Transverse colon (tissue), 4 donors: ENCODE data around the gene ZNF414. TPM values are rescaled to one million over a fixed set of nuclear protein-coding genes. Genes with fewer than 3 reads are reported as not detected.
"Not testable (repeated sequence)": the region's sequence is repeated elsewhere in the genome, so short reads cannot be mapped to it uniquely, and the experiment has no call there.

Experiments
- DNase-seq: peaks from one replicate; pipeline ENCODE4 v3.0.0-alpha.2; 2019
- H3K27ac ChIP-seq, 4 donors: fragments of 200-600 bp; sonication (generic); 2 replicates each; pipeline ENCODE4 v1.5.1; 2016 to 2018; ENCODE audit warnings: inconsistent platforms in 4 of 4
- H3K27me3 ChIP-seq: fragments of 200-600 bp; sonication (generic); 2 replicates; pipeline ENCODE4 v1.5.1; 2017; ENCODE audit warnings: inconsistent platforms
- H3K36me3 ChIP-seq, 4 donors: fragments of 200-600 bp; sonication (generic); 2 replicates each; pipeline ENCODE4 v1.5.1; 2017 to 2019; ENCODE audit warnings: inconsistent platforms in 4 of 4
- H3K4me1 ChIP-seq, 4 donors: fragments of 200-600 bp; sonication (generic); 2 replicates each; pipeline ENCODE4 v1.5.1; 2017 to 2020; ENCODE audit warnings: inconsistent platforms in 4 of 4
- H3K4me3 ChIP-seq, 4 donors: fragments of 200-600 bp; sonication (generic); 1 replicate in 1 of 4; 2 replicates in 3 of 4; pipeline versions ENCODE4 v1.5.1 to v1.6.1; 2017 to 2019; ENCODE audit warnings: inconsistent platforms in 4 of 4
- H3K9me3 ChIP-seq, 2 donors: fragments of 200-600 bp; sonication (generic); 2 replicates each; pipeline ENCODE4 v1.5.1; 2017 to 2019; ENCODE audit warnings: inconsistent platforms in 2 of 2
- EP300 ChIP-seq: sonication (generic); formaldehyde crosslinking; IDR thresholded peaks from one replicate; pipeline ENCODE4 v1.6.1; 2017; ENCODE audit warnings: antibody characterized with exemption, low read depth
- POLR2A ChIP-seq: fragments of 450-650 bp; IDR thresholded peaks from one replicate; pipeline ENCODE4 v1.6.1; 2016; ENCODE audit warnings: antibody characterized with exemption, mild to moderate bottlenecking, moderate library complexity
- POLR2AphosphoS5 ChIP-seq, 3 donors: sonication (generic); formaldehyde crosslinking; IDR thresholded peaks; one replicate each; pipeline ENCODE4 v1.6.1; 2016; ENCODE audit warnings: antibody characterized with exemption in 3 of 3
- WGBS, 2 donors: methylation state at CpG; one replicate each; pipeline ENCODE4 v1.1.5; 2018; ENCODE audit warnings: low coverage in 1 of 2; 5-methylcytosine and 5-hydroxymethylcytosine counted together
- in situ Hi-C, 4 donors: fragments of 200-750 bp; cut with MboI; loops; one replicate each; pipeline versions ENCODE4 v1.15.0 to v1.15.1; 2017; ENCODE audit warnings: low sequenced_read_pairs in 3 of 4, low pct_ligation_motif_present in 1 of 4, low pct_unique_long_range_greater_than_20kb in 1 of 4
- intact Hi-C: fragments of 100-400 bp; cut with DNase I; formaldehyde crosslinking; loops from one replicate; pipeline ENCODE4 v1.15.1; 2023; ENCODE audit warnings: low total_unique reads
- total RNA-seq, 4 donors: library from RNA; depleted of rRNA; stranded (reverse); fragments of >200 nt; gene quantifications; one replicate each; pipeline ENCODE4 v1.1.0, GENCODE V29; 2016
- TF ChIP-seq, protein P1 (sequence below), 5 experiments: fragments of 200-600 bp in 3 of 5; fragments of 450-650 bp in 2 of 5; sonication (generic) in 3 of 5; IDR thresholded peaks; 1 replicate in 2 of 5; 2 replicates in 3 of 5; pipeline ENCODE4 v1.5.1; 2016 to 2017; ENCODE audit warnings: antibody characterized with exemption in 5 of 5, inconsistent platforms in 3 of 5, mild to moderate bottlenecking in 2 of 5, moderate library complexity in 1 of 5

Gene ZNF414
- total RNA-seq, 4 donors from 2014 or later, result 7.8 to 13.8 (median 11.0) TPM

DNA sequence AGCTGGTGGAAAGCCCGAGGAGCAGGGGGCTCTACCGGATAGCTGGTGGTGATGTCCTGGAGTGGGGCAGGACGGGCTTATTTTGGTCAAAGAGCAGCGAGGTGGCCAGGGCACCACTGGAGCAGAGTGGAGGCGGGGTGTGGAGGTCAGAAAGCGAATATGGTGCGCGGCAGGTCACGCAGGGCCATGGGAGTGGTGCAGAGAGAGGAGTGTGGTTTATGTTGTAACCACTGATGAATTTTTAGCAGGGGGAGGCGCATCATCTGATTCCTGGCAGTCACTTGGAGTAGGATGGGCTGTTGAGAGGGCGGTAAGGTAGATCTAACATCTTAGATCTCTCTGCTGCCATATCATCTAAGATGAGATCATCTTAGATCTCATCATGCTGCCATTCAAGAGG is 1.4 kb upstream of the ZNF414 start:
- intact Hi-C loops (no loop called here), in situ Hi-C loops (loop anchor here in 1 of 4 donors (25.0 kb wide), 1 partner anchor 103 kb away; the partner anchor contains the start of gene MARCHF2)
- no peak for DNase-seq
- no peaks in the 10 kb centered on the region for H3K27me3 ChIP-seq
- no peak for TF ChIP-seq POLR2A
- TF ChIP-seq, protein P1, sequence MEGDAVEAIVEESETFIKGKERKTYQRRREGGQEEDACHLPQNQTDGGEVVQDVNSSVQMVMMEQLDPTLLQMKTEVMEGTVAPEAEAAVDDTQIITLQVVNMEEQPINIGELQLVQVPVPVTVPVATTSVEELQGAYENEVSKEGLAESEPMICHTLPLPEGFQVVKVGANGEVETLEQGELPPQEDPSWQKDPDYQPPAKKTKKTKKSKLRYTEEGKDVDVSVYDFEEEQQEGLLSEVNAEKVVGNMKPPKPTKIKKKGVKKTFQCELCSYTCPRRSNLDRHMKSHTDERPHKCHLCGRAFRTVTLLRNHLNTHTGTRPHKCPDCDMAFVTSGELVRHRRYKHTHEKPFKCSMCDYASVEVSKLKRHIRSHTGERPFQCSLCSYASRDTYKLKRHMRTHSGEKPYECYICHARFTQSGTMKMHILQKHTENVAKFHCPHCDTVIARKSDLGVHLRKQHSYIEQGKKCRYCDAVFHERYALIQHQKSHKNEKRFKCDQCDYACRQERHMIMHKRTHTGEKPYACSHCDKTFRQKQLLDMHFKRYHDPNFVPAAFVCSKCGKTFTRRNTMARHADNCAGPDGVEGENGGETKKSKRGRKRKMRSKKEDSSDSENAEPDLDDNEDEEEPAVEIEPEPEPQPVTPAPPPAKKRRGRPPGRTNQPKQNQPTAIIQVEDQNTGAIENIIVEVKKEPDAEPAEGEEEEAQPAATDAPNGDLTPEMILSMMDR (IDR thresholded peaks at IDR 0.05), result no peak
- no peak for TF ChIP-seq EP300
- TF ChIP-seq POLR2AphosphoS5 (IDR thresholded peaks at IDR 0.05), result no peak
- no peak overlapping the region for H3K27ac ChIP-seq
- no peaks in the 10 kb centered on the region for H3K9me3 ChIP-seq
- H3K4me1 ChIP-seq, result peaks cover 10 to 26% (median 22%) of the 10 kb centered on the region in 4 donors
- WGBS, 2 donors, result 89% methylated on average over 11 of the region's 11 CpGs; no CpG with 5 or more reads in 1 of the 2 donors
- H3K36me3 ChIP-seq, result peaks cover 0 to 6% (median 0%) of the 10 kb centered on the region in 4 donors
- H3K4me3 ChIP-seq, result no peak overlapping the region

DNA sequence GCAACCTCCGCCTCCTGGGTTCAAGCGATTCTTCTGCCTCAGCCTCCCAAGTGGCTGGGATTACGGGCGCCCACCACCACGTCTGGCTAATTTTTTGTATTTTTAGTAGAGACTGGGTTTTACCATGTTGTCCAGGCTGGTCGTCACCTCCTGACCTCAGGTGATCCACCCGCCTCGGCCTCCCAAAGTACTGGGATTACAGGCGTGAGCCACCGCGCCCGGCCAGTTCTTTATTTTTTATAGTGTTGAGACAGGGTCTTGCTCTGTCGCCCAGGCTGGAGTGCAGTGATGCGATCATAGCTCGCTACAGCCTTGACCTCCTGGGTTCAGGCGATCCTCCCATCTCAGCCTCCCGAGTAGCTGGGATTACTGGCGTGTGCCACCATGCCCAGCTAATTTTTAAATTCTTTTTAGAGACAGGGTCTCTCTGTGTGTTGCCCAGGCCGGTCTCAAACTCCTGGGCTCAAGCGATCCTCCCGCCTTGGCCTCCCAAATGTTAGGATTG is 590 bp upstream of the ZNF414 start:
- 32 to 58% methylated on average over 6 to 21 of the region's 21 CpGs for WGBS, 2 donors
- Histone ChIP-seq H3K27ac (peak overlapping the region; percentile 94 to 99 (median 96)), H3K4me1 (peaks cover 10 to 26% (median 22%) of the 10 kb centered on the region in 4 donors), H3K4me3 (peak overlapping the region in 3 of 4 donors; percentile 72 to 85 (median 74))
- H3K36me3 ChIP-seq, H3K9me3 ChIP-seq, H3K27me3 ChIP-seq, DNase-seq, intact Hi-C loops: not testable (repeated sequence)
- in situ Hi-C loops, result loop anchor here in 1 of 4 donors (25.0 kb wide), 1 partner anchor 102 kb away; the partner anchor contains the start of gene MARCHF2

DNA sequence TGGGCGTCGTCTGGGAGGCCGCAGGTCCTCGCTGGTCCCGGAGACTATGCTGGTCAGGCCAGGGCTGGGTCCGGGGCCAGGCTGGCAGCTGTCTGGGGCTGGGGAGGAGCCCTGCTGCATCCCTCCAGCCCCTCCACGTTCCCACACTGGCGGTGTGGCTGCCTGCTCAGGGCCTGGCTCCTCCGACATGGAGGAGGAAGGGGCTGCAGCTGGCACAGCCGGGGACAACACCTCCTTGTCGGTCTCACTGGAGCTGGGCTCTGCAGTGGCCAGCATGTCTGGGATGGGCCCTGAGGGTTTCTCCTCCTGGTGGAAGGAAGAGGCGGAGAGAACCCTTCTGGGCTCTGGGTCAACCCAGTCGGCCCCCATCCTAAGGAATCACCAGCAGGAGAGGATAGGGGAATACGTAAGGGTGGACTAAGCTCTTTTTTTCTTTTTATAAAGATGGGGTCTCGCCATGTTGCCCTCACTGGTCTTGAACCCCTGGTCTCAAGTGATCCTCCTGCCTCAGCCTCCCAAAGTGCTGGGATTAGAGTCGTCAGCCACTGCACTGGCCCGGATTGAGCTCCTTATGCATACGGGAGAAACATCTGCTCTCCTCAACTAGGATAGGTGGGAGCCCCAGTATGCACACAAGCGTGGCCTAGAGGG is 806 bp downstream of the ZNF414 start:
- peak overlapping the region; percentile 41 to 85 (median 73) for H3K4me3 ChIP-seq
- 66 to 80% methylated on average over 2 to 19 of the region's 19 CpGs for WGBS, 2 donors
- H3K9me3 ChIP-seq, result no peaks in the 10 kb centered on the region
- H3K27ac ChIP-seq, result peak overlapping the region; percentile 94 to 99 (median 96)
- H3K4me1 ChIP-seq, result peaks cover 10 to 26% (median 22%) of the 10 kb centered on the region in 4 donors
- no peaks in the 10 kb centered on the region for H3K27me3 ChIP-seq
- DNase-seq, result no peak
- intact Hi-C loops, result no loop called here
- H3K36me3 ChIP-seq, result peaks cover 0 to 6% (median 0%) of the 10 kb centered on the region in 4 donors
- no peak for TF ChIP-seq POLR2A
- TF ChIP-seq POLR2AphosphoS5 (IDR thresholded peaks at IDR 0.05), result no peak
- TF ChIP-seq EP300, result no peak
- TF ChIP-seq, protein P1 (IDR thresholded peaks at IDR 0.05), result no peak
- in situ Hi-C loops, result loop anchor here in 1 of 4 donors (25.0 kb wide), 1 partner anchor 101 kb away; the partner anchor contains the start of gene MARCHF2

DNA sequence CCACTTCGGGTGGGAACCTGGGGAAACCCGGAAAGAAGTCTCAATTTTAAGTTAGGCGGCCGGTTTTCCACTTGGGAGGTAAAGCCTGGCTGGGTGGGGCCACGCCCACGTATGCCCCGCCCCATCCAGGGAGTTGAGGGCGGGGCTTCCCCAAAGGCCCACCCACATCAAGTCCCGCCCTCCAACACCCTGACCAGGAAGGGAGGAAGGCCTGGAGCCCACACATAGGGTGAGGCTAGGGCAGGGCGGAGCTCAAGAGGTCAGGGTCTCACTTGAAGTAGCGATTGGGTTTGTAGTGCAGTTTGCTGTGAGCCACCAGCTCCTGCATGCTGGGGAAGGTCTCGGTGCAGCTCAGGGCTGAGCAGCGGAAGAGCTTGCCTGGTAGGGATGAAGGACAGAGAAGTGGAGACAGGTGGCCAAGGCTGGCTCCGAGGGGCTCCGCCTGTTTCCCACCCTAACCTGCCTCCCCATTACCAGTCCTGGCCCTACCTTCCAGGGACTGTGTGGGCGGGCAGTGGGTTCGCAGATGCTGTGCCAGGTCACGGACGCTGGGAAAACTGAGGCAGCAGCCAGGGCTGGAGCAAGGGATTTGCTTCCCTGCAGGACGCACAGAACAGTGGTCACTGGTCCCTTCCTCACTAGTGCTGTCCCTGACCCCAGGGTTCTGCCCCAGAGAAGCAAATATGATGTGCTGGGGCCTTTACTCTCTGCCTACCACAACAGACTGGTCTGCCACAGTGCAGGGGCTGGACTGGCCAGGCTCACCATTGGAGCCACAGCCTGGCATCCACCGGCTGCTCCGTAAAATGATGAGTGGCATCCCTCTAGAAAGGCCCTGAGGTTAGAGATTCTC is 1.6 kb downstream of the ZNF414 start:
- intact Hi-C loops, result no loop called here
- Histone ChIP-seq H3K4me1 (peaks cover 10 to 26% (median 22%) of the 10 kb centered on the region in 4 donors), H3K27me3 (no peaks in the 10 kb centered on the region), H3K27ac (peak overlapping the region; percentile 94 to 99 (median 96)), H3K9me3 (no peaks in the 10 kb centered on the region), H3K36me3 (peaks cover 0 to 6% (median 0%) of the 10 kb centered on the region in 4 donors), H3K4me3 (no peak overlapping the region)
- TF ChIP-seq POLR2AphosphoS5 (IDR thresholded peaks at IDR 0.05) (no peak), EP300 (no peak), POLR2A (no peak)
- TF ChIP-seq, protein P1 (IDR thresholded peaks at IDR 0.05), result no peak
- in situ Hi-C loops, result loop anchor here in 1 of 4 donors (25.0 kb wide), 1 partner anchor 100 kb away; the partner anchor contains the start of gene MARCHF2
- DNase-seq, result peak; percentile 43
- 81% methylated on average over 21 of the region's 22 CpGs; no CpG with 5 or more reads in 1 of the 2 donors for WGBS, 2 donors
